Amygdala (tissue), 56 donors: Measurements from ENCODE around the gene FOXRED2.
A peak's percentile ranks its signal among the peaks of the same experiment; 100 is the strongest.
"Not testable (repeated sequence)": the region's sequence is repeated elsewhere in the genome, so short reads cannot be mapped to it uniquely, and the experiment has no call there.

Experiments used
- DNase-seq, 56 donors: peaks; one replicate each; lab custom pipeline; 2025; lab: John Stamatoyannopoulos, UW

The FOXRED2 gene

DNA sequence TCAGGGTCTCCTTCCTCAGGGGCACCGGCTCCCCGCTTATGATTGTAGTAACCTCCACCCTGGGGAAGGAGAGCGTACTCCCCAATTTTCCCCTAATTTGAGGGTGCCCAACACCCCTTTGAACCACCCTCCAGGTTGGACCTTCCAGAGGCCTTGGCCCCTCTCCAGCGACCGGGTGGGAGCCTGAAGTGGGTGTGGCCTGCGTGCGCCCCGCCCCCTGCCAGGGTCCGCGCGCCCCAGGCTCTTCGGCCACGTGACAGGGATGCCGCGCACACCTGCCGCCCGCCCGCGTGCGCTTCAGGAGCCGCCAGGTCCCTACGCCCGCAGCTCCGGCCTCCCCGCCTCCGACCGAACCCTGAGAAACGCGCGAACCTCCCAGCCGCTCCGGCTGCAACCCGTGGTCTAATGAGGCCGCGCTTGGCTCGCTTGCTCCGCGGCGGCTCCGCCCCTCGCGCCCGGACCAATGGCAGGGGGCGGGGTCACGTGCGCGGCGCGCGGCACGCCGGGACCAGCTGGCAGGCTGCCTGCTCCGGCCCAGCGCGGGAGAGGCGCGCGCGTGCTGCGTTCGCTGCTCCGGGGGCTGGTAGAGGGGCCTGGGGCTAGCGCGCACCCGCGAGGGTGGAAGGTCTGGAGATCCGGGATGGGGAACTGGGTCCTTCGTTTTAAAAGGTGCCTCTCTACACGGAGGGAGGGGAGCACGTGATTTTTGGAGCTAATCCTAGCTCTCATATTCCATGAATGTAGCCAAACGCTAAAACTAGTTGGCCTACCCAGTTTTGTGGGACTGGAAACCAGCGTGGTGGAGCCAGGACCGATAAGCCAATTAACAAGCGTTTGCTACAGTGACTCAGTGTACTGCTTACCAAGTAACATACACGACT, at the start of gene FOXRED2:
TSS of gene FOXRED2 (minus strand) at position 404 of the 881 bp plus-strand sequence. CDS start 618 bp downstream, outside the sequence.
- DNase-seq, result peak; percentile 38 to 91 (median 77)

DNA sequence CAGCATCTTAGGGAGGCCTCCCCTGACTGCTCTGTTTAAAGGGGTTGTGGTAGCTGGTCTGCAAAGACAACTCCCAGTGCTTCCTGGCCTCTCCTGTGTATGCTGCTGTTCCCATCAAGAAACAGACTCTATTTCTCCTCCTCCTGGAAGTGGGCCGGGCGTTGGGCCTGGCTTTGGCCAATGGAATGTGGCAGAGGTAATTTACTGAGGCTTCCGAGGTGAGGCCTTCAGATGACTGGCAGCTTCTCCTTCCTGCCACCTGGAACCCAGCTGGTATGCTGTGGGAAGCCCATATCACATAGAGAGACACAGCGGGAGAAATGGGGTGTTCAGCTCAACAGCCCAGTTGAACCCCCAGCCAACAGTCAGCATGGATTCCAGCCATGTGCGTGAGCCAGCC, 47.3 kb upstream of the FOXRED2 start:
- no peak for DNase-seq

GRCh38 chr22:36552289-36552688, 45.4 kb upstream of the FOXRED2 start:
- no peak for DNase-seq

GRCh38 chr22:36550701-36551495, 44.1 kb upstream of the FOXRED2 start:
- DNase-seq, result no peak

DNA sequence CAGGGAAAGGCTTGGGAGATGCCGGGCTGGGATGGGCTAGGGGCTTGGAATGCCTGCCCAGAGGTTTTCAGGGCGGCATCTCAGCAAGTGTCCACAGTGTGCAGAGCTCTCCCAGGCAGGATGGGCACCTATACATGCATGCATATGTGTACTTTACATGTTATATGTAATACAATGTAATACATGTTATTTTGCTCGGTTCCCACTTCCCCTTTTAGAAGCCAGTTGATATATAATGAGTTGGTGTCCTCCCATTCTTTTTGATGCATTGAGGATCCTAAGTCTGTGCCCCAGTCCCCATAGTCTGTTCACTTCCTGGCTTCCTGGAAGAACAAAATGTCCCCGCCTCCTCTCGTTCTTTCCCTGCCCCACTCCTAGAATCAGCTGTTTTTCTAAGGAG, 42.2 kb upstream of the FOXRED2 start:
- no peak for DNase-seq

GRCh38 chr22:36548606-36549005, 41.8 kb upstream of the FOXRED2 start:
- DNase-seq, result no peak

- no peak for DNase-seq
Measured at GRCh38 chr22:36546932-36547331, 40.1 kb upstream of the FOXRED2 start.

GRCh38 chr22:36546092-36546804, 39.4 kb upstream of the FOXRED2 start:
- peak in 38 of 56 donors; percentile 3 to 53 (median 20) for DNase-seq

DNA sequence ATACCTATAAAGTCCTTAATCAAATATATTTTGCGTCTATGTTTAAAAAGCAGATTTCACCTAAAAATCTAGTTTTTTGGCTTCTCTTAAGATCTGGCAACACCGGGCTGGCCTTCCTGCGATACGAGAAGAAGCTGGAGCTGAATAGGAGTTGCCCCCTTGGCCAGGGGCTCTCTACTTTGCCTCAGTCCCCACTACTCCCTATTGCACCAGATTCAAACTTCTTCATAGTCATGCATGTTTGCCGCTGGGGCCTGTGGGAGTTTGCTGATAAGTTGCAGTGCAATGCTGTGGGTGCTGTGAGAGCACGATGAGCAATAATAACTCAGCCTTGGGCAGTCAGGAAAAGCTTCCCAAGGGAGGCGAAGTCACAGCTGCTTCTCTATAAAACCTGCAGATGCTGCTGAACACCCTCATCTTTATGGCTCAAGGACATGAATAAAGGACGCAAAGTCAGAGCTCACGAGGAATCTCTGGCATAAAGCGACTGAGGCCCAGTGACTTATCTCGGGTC, 37.3 kb upstream of the FOXRED2 start:
- DNase-seq, result no peak

GRCh38 chr22:36541831-36542411, 35.1 kb upstream of the FOXRED2 start:
- peak in 16 of 56 donors; percentile 1 to 31 (median 13) for DNase-seq

- no peak for DNase-seq
Measured at GRCh38 chr22:36540867-36541642, 34.2 kb upstream of the FOXRED2 start.

DNA sequence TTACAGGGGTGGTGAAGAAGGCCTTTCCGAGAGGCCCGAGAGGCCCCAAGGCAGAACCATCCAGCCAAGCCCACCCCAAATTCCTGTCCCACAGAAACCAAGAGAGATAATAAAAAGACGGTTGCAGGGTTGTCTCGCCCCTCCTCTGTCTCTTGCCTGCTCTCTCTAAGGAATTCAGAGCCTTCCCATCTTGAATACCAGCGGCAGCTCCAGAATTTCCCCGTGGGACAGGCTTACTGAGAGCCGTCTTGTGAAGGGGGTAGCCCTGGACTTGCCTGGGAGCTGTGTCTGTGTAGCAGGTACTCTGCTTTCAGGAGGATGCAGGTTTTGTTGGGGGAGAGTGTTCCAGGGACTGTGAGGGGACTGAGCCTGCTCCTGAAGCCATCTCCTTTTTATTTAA, 31.7 kb upstream of the FOXRED2 start:
- DNase-seq, result no peak

- no peak for DNase-seq
Measured at GRCh38 chr22:36536717-36537116, 29.9 kb upstream of the FOXRED2 start.

GRCh38 chr22:36533320-36533719, 26.5 kb upstream of the FOXRED2 start:
- DNase-seq, result not testable (repeated sequence)

DNA sequence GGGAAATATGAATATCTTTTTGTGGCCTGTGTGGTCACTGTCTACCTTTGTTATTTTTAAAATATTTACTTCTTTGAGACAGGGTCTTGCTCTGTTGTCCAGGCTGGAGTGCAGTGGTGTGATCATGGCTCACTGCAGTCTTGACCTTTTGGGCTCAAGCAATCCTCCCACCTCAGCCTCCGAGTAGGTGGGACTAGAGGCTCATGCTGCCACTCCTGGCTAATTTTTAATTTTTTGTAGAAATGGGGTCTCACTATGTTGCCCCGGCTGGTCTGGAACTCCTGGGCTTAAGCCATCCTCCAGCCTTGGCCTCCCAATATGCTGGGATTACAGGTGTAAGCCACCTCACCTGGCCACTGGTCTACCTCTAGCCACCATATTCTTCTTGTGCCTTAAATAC, 25.6 kb upstream of the FOXRED2 start:
- no peak for DNase-seq

DNA sequence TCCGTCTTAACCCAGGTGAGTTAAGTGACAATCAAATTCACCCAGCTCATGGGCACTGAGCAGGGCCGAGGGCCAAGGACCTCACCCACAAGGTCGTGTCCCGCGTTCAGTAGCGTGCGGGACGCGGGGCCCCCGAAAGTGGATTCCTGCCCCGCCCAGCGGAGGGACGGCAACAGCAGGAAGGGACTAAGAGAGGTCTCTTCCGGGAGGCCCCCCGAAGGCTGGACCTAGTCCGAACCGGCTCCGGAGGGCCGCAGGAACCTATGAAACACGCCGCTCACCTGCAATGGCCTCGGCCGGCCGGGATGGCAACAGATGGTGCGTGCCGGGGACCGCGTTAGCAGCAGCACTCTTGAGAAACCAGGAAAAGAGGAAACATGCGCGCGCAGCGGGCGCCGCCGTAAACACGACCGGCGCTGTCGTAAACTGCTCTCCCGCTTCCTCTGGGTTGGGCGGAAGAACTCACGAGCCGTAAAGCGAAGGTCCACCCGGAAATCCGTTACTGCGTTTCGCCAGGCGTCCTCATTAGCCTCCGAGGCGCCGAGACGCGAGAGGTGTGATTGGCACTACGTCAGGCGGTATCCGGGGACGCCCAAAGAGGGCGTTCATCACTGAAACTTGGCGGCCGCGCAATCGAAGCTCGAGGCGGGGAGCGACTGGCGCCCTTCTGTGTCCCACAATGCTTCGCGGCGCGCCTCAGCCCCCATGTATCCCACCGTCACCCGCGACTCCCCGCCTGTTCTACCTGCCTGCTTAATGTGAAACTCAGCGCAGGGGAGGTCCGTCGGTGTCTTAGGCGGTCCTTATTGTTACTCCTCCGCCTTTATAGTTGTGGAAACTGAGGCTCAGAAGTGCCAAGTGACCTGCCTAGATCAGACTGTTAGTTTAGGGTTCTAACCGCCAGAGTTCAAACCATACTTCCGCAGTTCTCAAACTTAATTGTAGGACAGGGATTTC, 22.2 kb upstream of the FOXRED2 start, which contains the start of gene EIF3D:
TSS of gene EIF3D (minus strand) at position 372 of the 957 bp plus-strand sequence. CDS start 3,045 bp downstream, outside the sequence.
- DNase-seq, result peak; percentile 83 to 99 (median 96)

DNA sequence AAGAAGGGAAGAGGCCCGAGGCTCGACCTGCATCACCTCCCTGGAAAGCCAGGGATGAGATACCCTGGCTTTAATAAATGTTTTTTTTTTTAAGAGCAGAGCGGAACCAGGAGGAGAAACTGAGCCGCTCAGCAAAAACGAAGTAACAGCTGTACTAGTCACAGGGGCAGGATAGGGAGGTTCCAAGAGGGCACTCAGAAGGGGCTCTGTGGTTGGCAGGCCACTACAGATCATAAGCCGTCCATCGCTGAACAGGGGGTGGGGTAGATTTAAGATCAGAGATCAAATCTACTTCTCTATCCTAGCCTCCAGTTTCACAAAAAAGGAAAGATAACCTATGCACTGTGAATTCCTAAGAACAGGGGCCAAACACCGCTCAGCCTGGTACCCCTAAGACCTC, 21.5 kb upstream of the FOXRED2 start:
- DNase-seq, result no peak

DNA sequence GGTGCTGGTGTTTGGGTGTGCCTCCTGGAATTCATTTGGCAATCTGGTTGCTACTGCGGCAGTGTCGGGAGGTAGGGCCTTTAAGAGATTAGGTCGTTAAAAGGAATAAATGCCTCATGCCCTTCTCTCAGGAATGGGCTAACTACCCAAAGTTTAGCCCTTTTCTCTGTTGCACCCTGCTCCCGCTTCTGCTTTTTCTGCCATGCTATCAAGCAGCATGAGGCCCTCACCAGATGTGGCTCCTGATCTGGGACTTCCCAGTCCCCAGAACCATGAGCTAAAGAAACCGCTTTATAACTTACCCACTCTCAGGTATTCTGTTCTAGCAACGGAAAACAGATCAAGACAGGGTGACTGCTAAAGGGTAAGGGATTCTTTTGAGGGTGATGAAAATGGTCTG, 15.8 kb upstream of the FOXRED2 start:
- no peak for DNase-seq
